T-helper 1 cell treated with Interleukin-12 subunit alpha and Interleukin-12 subunit beta and Interleukin-4 antibody, amounts not matched to agents 30 ng/mL and 1 ng/mL, for 36 hours (primary cell): ENCODE measurements around the gene PSD2. TPM values are rescaled to one million over a fixed set of nuclear protein-coding genes. Genes with fewer than 3 reads are reported as not detected.
"Not testable (repeated sequence)": the region's sequence is repeated elsewhere in the genome, so short reads cannot be mapped to it uniquely, and the experiment has no call there.

Source experiments
- intact Hi-C: fragments of 100-400 bp; cut with micrococcal nuclease; formaldehyde crosslinking; loops from one replicate; pipeline ENCODE4 v1.15.1; 2024
- total RNA-seq: library from RNA; stranded (reverse); gene quantifications from 2 replicates; pipeline ENCODE4 v1.2.3, GENCODE V29; 2022

Gene PSD2
- total RNA-seq, 1 donor from 2014 or later: not detected

- intact Hi-C loops: no loop called here
Measured at GRCh38 chr5:139788294-139788910, 7.2 kb upstream of the PSD2 start.

- intact Hi-C loops: no loop called here
Measured at GRCh38 chr5:139789116-139789844, 6.3 kb upstream of the PSD2 start.

GRCh38 chr5:139789845-139790189, 5.8 kb upstream of the PSD2 start:
- intact Hi-C loops: no loop called here

- intact Hi-C loops: no loop called here
Measured at GRCh38 chr5:139792218-139792617, 3.4 kb upstream of the PSD2 start.

GRCh38 chr5:139792655-139793054, 3.0 kb upstream of the PSD2 start:
- intact Hi-C loops: not testable (repeated sequence)

GRCh38 chr5:139794067-139794846, 1.4 kb upstream of the PSD2 start:
- intact Hi-C loops: no loop called here

- intact Hi-C loops: no loop called here
Measured at GRCh38 chr5:139796061-139796806, 626 bp downstream of the PSD2 start.

- intact Hi-C loops: no loop called here
Measured at GRCh38 chr5:139797335-139797734, 1.7 kb downstream of the PSD2 start.

- intact Hi-C loops: no loop called here
Measured at GRCh38 chr5:139797856-139798510, 2.4 kb downstream of the PSD2 start.

GRCh38 chr5:139798883-139799282, 3.3 kb downstream of the PSD2 start:
- intact Hi-C loops: no loop called here

- intact Hi-C loops: no loop called here
Measured at GRCh38 chr5:139799359-139799758, 3.8 kb downstream of the PSD2 start.

- intact Hi-C loops: no loop called here
Measured at GRCh38 chr5:139803978-139804377, 8.4 kb downstream of the PSD2 start.

GRCh38 chr5:139804800-139805397, 9.3 kb downstream of the PSD2 start:
- intact Hi-C loops: no loop called here

- intact Hi-C loops: no loop called here
Measured at GRCh38 chr5:139805545-139805944, 9.9 kb downstream of the PSD2 start.

- intact Hi-C loops: no loop called here
Measured at GRCh38 chr5:139806111-139806510, 10.5 kb downstream of the PSD2 start.

- intact Hi-C loops: no loop called here
Measured at GRCh38 chr5:139806726-139807646, 11.4 kb downstream of the PSD2 start.

- intact Hi-C loops: no loop called here
Measured at GRCh38 chr5:139807647-139808030, 12.0 kb downstream of the PSD2 start.

- intact Hi-C loops: no loop called here
Measured at GRCh38 chr5:139808481-139809330, 13.1 kb downstream of the PSD2 start.

- intact Hi-C loops: no loop called here
Measured at GRCh38 chr5:139809331-139809810, 13.8 kb downstream of the PSD2 start.
